ENCODE results near the gene ADGRV1. TPM values are rescaled to one million over a fixed set of nuclear protein-coding genes. Genes with fewer than 3 reads are reported as not detected.

The ADGRV1 gene
- total RNA-seq, 4 donors from 2014 or later = 0.08 to 0.87 (median 0.41) TPM

GRCh38 chr5:91018712-91019371, 460.2 kb downstream of the ADGRV1 start:
- H3K9me3 ChIP-seq = no peaks in the 10 kb centered on the region
- TF ChIP-seq POLR2AphosphoS5 (IDR thresholded peaks at IDR 0.05) = no peak
- no peak for TF ChIP-seq CTCF (IDR thresholded peaks at IDR 0.05)
- TF ChIP-seq EP300 (IDR thresholded peaks at IDR 0.05) = no peak
- TF ChIP-seq POLR2A (IDR thresholded peaks at IDR 0.05) = no peak
- H3K27me3 ChIP-seq = no peaks in the 10 kb centered on the region
- no peak for ATAC-seq
- no peaks in the 10 kb centered on the region for H3K36me3 ChIP-seq
- WGBS, 2 donors (ENCODE audit: low coverage in 1 of 2) = 58 to 64% methylated on average over 3 of the region's 4 CpGs
- no peak overlapping the region for H3K4me3 ChIP-seq
- H3K4me1 ChIP-seq = peaks cover 0 to 59% (median 14%) of the 10 kb centered on the region in 3 donors
- peak overlapping the region; percentile 39 to 68 (median 64) for H3K27ac ChIP-seq

DNA sequence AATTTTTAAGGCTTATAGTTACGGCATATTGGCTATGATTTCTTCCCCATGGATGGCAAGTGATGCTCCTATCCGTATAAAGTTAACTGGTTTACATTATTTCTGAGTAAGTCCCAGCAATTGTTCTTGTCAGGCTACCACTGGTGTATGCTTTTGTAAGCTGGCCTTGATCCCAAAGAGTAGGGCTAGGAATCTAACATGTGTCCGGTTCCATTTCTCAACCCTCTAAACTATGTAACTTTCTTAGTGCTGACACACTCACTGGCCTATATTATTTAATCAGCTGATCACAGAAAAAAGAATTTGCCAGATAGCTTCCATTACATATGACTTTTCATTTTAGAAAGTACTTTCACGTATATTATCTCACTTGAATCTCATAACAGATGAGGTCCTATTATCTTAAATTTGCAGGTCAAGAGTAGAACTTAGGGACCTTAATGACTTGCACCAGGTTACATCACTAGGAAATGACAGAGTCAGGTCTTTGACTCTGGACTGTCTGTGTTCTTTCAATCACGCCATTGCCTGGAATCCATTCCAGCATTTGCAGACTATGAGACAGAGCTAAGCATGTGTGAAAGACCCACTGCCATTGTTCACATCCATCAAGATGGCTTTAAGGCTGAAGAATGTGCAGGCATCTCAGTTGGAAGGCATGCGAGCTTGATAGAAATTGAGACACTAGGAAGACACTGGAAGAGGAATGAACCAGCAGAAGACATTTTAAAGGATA, 461.6 kb downstream of the ADGRV1 start:
- Histone ChIP-seq H3K36me3 (no peaks in the 10 kb centered on the region), H3K9me3 (no peaks in the 10 kb centered on the region), H3K27ac (no peak overlapping the region), H3K27me3 (no peaks in the 10 kb centered on the region), H3K4me3 (no peak overlapping the region), H3K4me1 (peaks cover 0 to 71% (median 16%) of the 10 kb centered on the region in 3 donors)
- no peak for ATAC-seq
- WGBS, 2 donors (ENCODE audit: low coverage in 1 of 2) = 68 to 81% methylated on average over 6 of the region's 6 CpGs
- TF ChIP-seq POLR2A (IDR thresholded peaks at IDR 0.05) (no peak), POLR2AphosphoS5 (IDR thresholded peaks at IDR 0.05) (no peak), EP300 (IDR thresholded peaks at IDR 0.05) (no peak)

DNA sequence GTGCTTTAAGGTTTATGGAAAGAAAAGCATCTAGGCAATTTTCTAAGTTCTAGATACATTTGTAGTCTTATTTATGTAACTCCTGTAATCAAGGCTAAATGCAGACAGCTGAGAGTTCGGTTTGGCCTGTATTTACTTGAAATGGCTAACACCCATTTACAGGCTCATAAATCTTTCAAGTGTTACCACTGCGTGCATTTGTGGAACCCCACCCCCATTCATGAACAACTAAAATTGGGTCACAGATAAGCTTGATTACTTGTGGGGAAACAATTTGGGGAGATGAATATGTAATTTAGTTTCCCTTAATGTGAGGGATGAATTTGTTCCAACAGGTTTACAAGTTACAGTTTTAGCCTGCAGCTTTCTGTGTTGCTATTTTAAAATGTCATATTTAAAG, 463.9 kb downstream of the ADGRV1 start:
- Histone ChIP-seq H3K27me3 (no peaks in the 10 kb centered on the region), H3K4me1 (peaks cover 0 to 71% (median 21%) of the 10 kb centered on the region in 3 donors), H3K4me3 (no peak overlapping the region), H3K27ac (peak overlapping the region in 1 of 4 donors; percentile 38), H3K36me3 (no peaks in the 10 kb centered on the region), H3K9me3 (no peaks in the 10 kb centered on the region)
- TF ChIP-seq POLR2A (IDR thresholded peaks at IDR 0.05) = no peak
- no peak for TF ChIP-seq CTCF (IDR thresholded peaks at IDR 0.05)
- TF ChIP-seq EP300 (IDR thresholded peaks at IDR 0.05) = no peak
- TF ChIP-seq POLR2AphosphoS5 (IDR thresholded peaks at IDR 0.05) = no peak
- WGBS, 2 donors (ENCODE audit: low coverage in 1 of 2) = 12 to 39% methylated on average over 2 of the region's 2 CpGs
- ATAC-seq = no peak

GRCh38 chr5:91024206-91024605, 465.6 kb downstream of the ADGRV1 start:
- 60 to 67% methylated on average over 2 of the region's 2 CpGs for WGBS, 2 donors (ENCODE audit: low coverage in 1 of 2)
- TF ChIP-seq EP300 (IDR thresholded peaks at IDR 0.05) (no peak), POLR2AphosphoS5 (IDR thresholded peaks at IDR 0.05) (no peak), CTCF (IDR thresholded peaks at IDR 0.05) (no peak), POLR2A (IDR thresholded peaks at IDR 0.05) (no peak)
- H3K27me3 ChIP-seq = no peaks in the 10 kb centered on the region
- ATAC-seq = no peak
- H3K9me3 ChIP-seq = no peaks in the 10 kb centered on the region
- H3K4me3 ChIP-seq = no peak overlapping the region
- peaks cover 0 to 58% (median 13%) of the 10 kb centered on the region in 3 donors for H3K4me1 ChIP-seq
- H3K27ac ChIP-seq = peak overlapping the region in 1 of 4 donors; percentile 26
- H3K36me3 ChIP-seq = no peaks in the 10 kb centered on the region

GRCh38 chr5:91024727-91025126, 466.1 kb downstream of the ADGRV1 start:
- Histone ChIP-seq H3K4me3 (no peak overlapping the region), H3K4me1 (peaks cover 0 to 55% (median 7%) of the 10 kb centered on the region in 3 donors), H3K27me3 (no peaks in the 10 kb centered on the region), H3K27ac (no peak overlapping the region), H3K9me3 (no peaks in the 10 kb centered on the region), H3K36me3 (no peaks in the 10 kb centered on the region)
- TF ChIP-seq POLR2AphosphoS5 (IDR thresholded peaks at IDR 0.05) (peak; percentile 85), POLR2A (IDR thresholded peaks at IDR 0.05) (no peak)
- no peak for ATAC-seq
- whole genome bisulfite sequencing, 2 donors (ENCODE audit: low coverage in 1 of 2) = 39 to 56% methylated on average over 5 to 6 of the region's 6 CpGs
